Psoas muscle (tissue), 8 donors: ENCODE data around the gene PI4KA. TPM values are rescaled to one million over a fixed set of nuclear protein-coding genes. Genes with fewer than 3 reads are reported as not detected.

ENCODE experiments used
- ATAC-seq, 4 donors: fragments of 200-7000 bp; cut with Tn5 transposase; one replicate each; pipeline ENCODE4 v1.9.1; 2020; ENCODE audit warnings: moderate library complexity in 3 of 4, mild to moderate bottlenecking in 2 of 4
- DNase-seq, 2 donors: peaks; one replicate each; pipeline ENCODE4 v3.0.0-alpha.2; 2020
- H3K27ac ChIP-seq: fragments of 200-600 bp; one replicate; pipeline ENCODE4 v1.8.0; 2022
- H3K27me3 ChIP-seq, 3 donors: fragments of 200-600 bp in 1 of 3; one replicate each; pipeline versions ENCODE4 v1.6.1 to v1.8.0; 2013 to 2022; ENCODE audit warnings: low read length in 2 of 3, mild to moderate bottlenecking in 2 of 3, moderate library complexity in 1 of 3; ENCODE audit not compliant: insufficient read depth in 3 of 3
- H3K36me3 ChIP-seq, 2 donors: fragments of 200-600 bp in 1 of 2; one replicate each; pipeline versions ENCODE4 v1.6.1 to v1.8.0; 2013 to 2022; ENCODE audit warnings: low read depth in 1 of 2, mild to moderate bottlenecking in 1 of 2, moderate library complexity in 1 of 2; ENCODE audit not compliant: insufficient read depth in 1 of 2
- H3K4me1 ChIP-seq: fragments of 200-600 bp; one replicate; pipeline ENCODE4 v1.8.0; 2022
- H3K4me3 ChIP-seq: fragments of 200-600 bp; one replicate; pipeline ENCODE4 v1.8.0; 2022; ENCODE audit warnings: mild to moderate bottlenecking
- H3K9me3 ChIP-seq: fragments of 200-600 bp; one replicate; pipeline ENCODE4 v1.8.0; 2022
- WGBS, 3 donors: extraction: QIAGEN DNeasy Blood & Tissue Kit; methylation state at CpG; one replicate each; pipeline versions ENCODE4 v1.1.6 to v1.1.7; 2013; 5-methylcytosine and 5-hydroxymethylcytosine counted together
- intact Hi-C, 2 donors: fragments of 100-400 bp; cut with DNase I; formaldehyde crosslinking; loops; one replicate each; pipeline versions ENCODE4 v1.11.0 to v1.14.2; 2022
- polyA plus RNA-seq, 3 donors: library from polyadenylated mRNA; stranded (reverse); fragments of 200-250 nt; gene quantifications; one replicate each; pipeline ENCODE4 v1.2.3, GENCODE V29; 2013
- total RNA-seq, 4 donors: library from RNA; stranded (reverse); fragmentation: NEBNext Ultra II Directional in 2 of 4; extraction: Animal tissue kit (Norgen Biotek cat#: 25700) in 2 of 4; gene quantifications; one replicate each; pipeline versions ENCODE4 v1.2.1 to v1.2.4, GENCODE V29; 2021 to 2023
- TF ChIP-seq, protein P1 (sequence below): fragments of 200-600 bp; IDR thresholded peaks from one replicate; pipeline ENCODE4 v1.8.0; 2022; ENCODE audit warnings: antibody characterized with exemption
- donor health status: healthy with polysubstance abuse.
- donor health status: DM: no; HTN: no; CAD: no; lungs with moderate emphysema.
- donor health status: Bipolar disorder and iron deficiency.
- donor health status: healthy.
- donor health status: DM: yes; HTN: yes; CAD: no.
- donor health status: DM: no; HTN: no; CAD: no.
- donor health status: DM: no; HTN: no; CAD: no.
- donor health status: DM: yes; HTN: yes; CAD: no.

Gene PI4KA
- total and polyA plus RNA-seq, 7 donors: 22.7 to 52.6 (median 41.0) TPM

- Histone ChIP-seq H3K9me3 (no peaks in the 10 kb centered on the region), H3K4me1 (peaks cover 6% of the 10 kb centered on the region), H3K27ac (peak overlapping the region; percentile 67), H3K4me3 (peak overlapping the region; percentile 11), H3K36me3 (peaks cover 0 to 43% of the 10 kb centered on the region in 2 donors), H3K27me3 (no peaks in the 10 kb centered on the region)
- DNase-seq: no peak
- intact Hi-C loops: loop anchor here in 1 of 2 donors (10.0 kb wide), 1 partner anchor 78 kb away; no protein-coding TSS in a partner anchor
- ATAC-seq: no peak
- WGBS, 3 donors: 83 to 90% (median 85%) methylated on average over 5 of the region's 5 CpGs
- TF ChIP-seq, protein P1, sequence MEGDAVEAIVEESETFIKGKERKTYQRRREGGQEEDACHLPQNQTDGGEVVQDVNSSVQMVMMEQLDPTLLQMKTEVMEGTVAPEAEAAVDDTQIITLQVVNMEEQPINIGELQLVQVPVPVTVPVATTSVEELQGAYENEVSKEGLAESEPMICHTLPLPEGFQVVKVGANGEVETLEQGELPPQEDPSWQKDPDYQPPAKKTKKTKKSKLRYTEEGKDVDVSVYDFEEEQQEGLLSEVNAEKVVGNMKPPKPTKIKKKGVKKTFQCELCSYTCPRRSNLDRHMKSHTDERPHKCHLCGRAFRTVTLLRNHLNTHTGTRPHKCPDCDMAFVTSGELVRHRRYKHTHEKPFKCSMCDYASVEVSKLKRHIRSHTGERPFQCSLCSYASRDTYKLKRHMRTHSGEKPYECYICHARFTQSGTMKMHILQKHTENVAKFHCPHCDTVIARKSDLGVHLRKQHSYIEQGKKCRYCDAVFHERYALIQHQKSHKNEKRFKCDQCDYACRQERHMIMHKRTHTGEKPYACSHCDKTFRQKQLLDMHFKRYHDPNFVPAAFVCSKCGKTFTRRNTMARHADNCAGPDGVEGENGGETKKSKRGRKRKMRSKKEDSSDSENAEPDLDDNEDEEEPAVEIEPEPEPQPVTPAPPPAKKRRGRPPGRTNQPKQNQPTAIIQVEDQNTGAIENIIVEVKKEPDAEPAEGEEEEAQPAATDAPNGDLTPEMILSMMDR: no peak
These were observed 8.1 kb upstream of the PI4KA start for GRCh38 chr22:20866736-20867135.

GRCh38 chr22:20865875-20866445, 7.3 kb upstream of the PI4KA start:
- H3K9me3 ChIP-seq: no peaks in the 10 kb centered on the region
- peaks cover 6% of the 10 kb centered on the region for H3K4me1 ChIP-seq
- ATAC-seq: no peak
- peaks cover 0 to 40% of the 10 kb centered on the region in 2 donors for H3K36me3 ChIP-seq
- 87 to 89% (median 89%) methylated on average over 8 of the region's 8 CpGs for WGBS, 3 donors
- H3K27me3 ChIP-seq: no peaks in the 10 kb centered on the region
- no peak for DNase-seq
- intact Hi-C loops: loop anchor here in 1 of 2 donors (10.0 kb wide), 1 partner anchor 79 kb away; no protein-coding TSS in a partner anchor
- H3K4me3 ChIP-seq: no peak overlapping the region
- no peak overlapping the region for H3K27ac ChIP-seq
- TF ChIP-seq, protein P1: no peak

DNA sequence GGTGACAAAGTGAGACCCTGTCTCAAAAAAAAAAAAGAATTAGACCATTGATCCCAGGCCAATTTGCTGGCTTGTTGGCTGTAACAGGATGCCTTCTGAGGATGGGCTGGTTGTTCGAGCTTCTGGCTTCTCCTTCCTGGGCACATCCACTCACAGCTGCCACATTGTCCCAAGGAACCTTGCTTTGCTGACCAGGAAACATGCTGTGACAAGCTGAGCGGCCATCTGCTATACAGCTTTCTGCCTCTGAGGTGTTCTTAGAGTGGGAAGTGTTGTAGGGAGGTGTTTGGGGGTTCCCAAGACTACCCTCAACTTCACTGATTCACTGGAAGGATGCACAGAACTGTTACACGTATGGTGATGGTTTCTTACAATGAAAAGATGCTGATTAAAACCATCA, 6.7 kb upstream of the PI4KA start:
- Histone ChIP-seq H3K4me3 (no peak overlapping the region), H3K27me3 (no peaks in the 10 kb centered on the region), H3K9me3 (no peaks in the 10 kb centered on the region), H3K4me1 (peaks cover 6% of the 10 kb centered on the region), H3K36me3 (peaks cover 0 to 34% of the 10 kb centered on the region in 2 donors), H3K27ac (no peak overlapping the region)
- DNase-seq: no peak
- TF ChIP-seq, protein P1: no peak
- no peak for ATAC-seq
- 69 to 92% (median 73%) methylated on average over 3 of the region's 3 CpGs for WGBS, 3 donors
- intact Hi-C loops: loop anchor here in 1 of 2 donors (10.0 kb wide), 1 partner anchor 79 kb away; no protein-coding TSS in a partner anchor

- intact Hi-C loops: loop anchor here in 1 of 2 donors (10.0 kb wide), 1 partner anchor 80 kb away; no protein-coding TSS in a partner anchor
- peaks cover 0 to 27% of the 10 kb centered on the region in 2 donors for H3K36me3 ChIP-seq
- no peaks in the 10 kb centered on the region for H3K27me3 ChIP-seq
- H3K9me3 ChIP-seq: no peaks in the 10 kb centered on the region
- H3K4me1 ChIP-seq: peaks cover 12% of the 10 kb centered on the region
- no peak overlapping the region for H3K27ac ChIP-seq
- 60 to 85% (median 68%) methylated on average over 12 of the region's 12 CpGs for WGBS, 3 donors
- H3K4me3 ChIP-seq: no peak overlapping the region
- TF ChIP-seq, protein P1: no peak
- ATAC-seq: peak in 3 of 4 donors; percentile 70 to 79 (median 71)
- no peak for DNase-seq
These were observed 5.7 kb upstream of the PI4KA start for GRCh38 chr22:20864186-20864908.
